ENCODE measurements around the gene SPINT3. TPM values are rescaled to one million over a fixed set of nuclear protein-coding genes. Genes with fewer than 3 reads are reported as not detected.
A peak's percentile ranks its signal among the peaks of the same experiment; 100 is the strongest.
"Not testable (repeated sequence)": the region's sequence is repeated elsewhere in the genome, so short reads cannot be mapped to it uniquely, and the experiment has no call there.

Gene SPINT3
- polyA plus RNA-seq, 4 donors = not detected

DNA sequence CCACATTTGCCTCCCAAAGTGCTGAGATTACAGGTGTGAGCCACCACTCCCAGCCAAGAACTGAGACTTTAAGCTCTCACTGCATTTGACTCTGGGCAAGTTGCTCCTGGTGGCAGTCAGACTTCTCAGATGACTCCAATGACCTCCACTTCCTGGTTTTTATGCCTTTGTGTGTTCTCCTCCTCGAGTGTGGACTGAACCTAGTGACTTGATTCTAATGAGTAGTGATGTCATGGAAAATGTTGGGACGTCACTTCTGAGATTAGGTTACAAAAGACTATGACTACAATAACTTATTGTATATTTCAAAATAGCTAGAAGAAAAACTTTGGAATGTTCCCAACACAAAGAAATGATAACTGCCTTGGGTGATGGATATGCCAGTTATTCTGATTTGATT is 12.0 kb downstream of the SPINT3 start:
- no peak for DNase-seq (ENCODE audit: low read depth in 4 of 4, low spot score in 2 of 4)

DNA sequence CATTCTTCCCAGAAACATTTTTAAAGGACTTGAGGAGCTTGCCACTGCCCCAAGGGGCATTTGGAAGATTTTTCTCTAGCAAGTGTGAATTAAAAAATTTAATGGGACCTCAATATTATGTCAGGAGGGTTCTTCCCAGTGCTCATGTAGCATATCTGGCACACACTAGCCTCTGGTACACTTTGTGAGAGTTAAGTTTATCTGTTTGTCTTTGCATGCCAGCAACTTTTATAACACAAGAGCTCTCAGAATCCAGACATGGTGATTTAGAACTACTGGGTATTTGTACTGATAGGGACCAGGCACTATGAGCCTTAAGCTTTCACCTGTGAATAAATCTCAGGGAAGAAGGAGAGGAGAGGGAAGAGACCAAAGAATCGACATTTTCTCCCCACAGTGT is 12.9 kb downstream of the SPINT3 start:
- DNase-seq (ENCODE audit: low read depth in 4 of 4, low spot score in 2 of 4) = no peak

DNA sequence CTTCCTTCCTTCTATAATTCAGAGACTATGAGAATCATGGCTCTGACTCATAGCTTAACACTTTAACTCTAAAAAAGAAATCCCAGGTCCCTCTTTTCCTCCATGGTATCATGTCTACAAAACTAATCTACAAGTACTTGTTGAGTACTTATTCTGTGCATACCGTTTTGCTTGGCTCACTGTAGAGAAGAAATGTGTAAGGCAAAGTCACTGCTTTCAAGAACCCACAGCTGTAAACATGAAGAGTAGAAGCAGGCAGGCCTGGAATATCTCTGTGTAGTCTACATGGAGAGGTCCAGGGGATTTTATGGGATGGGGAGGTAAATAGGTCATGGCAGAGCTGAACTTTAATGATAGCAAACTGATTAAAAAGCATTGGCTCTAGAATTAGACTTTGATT is 13.8 kb downstream of the SPINT3 start:
- DNase-seq (ENCODE audit: low read depth in 4 of 4, low spot score in 2 of 4) = no peak

DNA sequence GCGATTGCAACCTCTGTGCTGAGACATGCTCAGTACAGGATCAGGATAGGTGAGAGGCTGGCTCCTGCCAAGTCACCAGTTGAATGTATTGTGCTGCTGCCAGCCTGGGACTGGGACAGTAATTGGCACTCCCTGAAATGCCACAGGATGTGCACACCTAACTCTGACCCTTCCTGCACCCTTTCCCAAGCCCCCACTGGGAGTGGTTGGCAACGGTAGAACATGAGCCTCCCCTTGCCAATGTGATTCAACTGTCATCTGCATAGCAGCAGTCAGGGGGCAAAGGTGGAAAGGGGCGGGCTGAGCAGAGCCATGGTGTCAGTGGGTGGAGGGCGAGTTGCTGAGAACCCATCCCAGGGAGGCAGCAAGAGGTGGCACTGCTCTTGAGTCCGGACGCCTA is 15.4 kb downstream of the SPINT3 start:
- no peak for DNase-seq (ENCODE audit: low read depth in 4 of 4, low spot score in 2 of 4)

DNA sequence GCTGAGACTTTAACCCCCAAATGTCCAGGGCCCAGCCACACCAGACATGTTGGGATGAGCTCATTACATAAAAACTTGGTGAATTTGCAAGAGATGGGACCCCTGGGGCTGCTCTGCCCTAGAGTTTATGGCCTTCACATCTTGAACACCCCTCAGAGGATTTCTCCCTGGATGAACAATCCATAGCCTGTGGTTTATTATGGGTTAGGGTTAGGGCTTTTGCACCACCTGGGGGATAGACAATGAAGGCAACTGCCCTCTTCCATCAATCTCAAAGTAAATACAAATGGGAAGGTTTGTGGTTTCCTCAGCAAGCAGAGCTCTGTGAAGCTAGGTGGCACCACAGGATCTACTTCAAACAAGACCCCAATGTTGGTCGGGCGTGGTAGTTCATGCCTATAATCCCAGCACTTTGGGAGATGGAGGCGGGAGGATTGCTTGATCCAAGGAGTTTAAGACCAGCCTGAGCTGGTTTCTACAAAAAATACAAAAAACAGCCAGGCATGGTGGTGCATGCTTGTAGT is 17.4 kb downstream of the SPINT3 start:
- no peak for DNase-seq (ENCODE audit: low read depth in 4 of 4, low spot score in 2 of 4)

DNA sequence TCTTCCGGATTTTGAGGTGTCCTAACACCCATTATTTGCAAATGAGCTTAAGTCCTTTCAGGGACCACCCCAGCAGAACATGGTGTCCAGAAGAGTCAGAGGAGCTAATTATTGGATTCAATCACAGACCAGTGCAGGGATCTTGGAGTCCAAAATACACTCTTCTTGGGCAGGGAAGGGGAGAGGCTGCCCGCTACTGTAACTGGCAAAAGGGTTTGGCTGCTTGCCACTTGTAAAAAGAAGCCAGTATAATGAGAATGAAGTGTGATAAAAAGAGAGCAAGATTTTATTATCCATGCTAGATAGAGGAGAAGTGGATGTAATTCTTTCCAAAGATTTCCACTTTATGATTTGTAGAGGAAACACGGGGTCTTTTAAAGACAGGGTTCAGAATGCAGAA is 19.3 kb downstream of the SPINT3 start:
- no peak for DNase-seq (ENCODE audit: low read depth in 4 of 4, low spot score in 2 of 4)

DNA sequence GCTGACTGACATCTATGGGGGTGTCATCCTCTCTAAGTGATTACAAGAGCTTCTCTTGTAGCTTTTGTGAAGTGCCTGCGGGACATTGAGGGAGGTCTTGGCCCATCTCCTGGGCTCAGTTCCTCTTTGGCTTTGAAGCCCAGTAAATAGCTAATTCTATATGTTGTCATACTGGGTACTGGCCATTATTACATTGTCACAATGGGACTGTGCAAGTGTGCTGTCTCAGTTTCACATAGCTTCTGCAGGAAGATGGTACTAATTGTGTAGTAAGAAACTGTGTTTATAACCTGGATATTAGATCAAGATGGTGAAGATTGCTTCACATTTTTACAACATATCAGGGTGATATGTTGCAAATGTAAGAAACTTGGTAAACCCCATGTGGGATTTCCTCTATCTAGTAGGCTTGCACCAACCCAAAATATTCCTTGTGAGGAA is 19.9 kb downstream of the SPINT3 start:
- DNase-seq (ENCODE audit: low read depth in 4 of 4, low spot score in 2 of 4) = no peak

DNA sequence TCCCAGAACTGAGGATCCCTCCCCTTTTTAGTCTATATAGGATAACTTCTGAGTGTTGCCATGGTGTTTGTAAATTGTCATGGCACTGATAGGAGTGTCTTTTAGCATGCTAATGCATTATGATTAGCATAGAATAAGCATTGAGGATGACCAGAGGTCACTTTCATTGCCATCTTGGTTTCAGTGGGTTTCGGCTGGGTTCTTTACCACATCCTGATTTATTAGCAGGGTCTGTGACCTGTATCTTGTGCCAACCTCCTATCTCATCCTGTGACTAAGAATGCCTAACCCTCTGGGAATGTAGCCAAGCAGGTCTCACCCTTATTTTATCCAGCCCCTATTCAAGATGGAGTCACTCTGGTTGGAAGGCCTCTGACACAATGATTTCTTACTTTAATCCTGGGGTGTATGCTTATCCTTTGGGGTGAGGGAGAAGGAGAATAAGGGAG is 26.3 kb downstream of the SPINT3 start:
- DNase-seq (ENCODE audit: low read depth in 4 of 4, low spot score in 2 of 4) = no peak

DNA sequence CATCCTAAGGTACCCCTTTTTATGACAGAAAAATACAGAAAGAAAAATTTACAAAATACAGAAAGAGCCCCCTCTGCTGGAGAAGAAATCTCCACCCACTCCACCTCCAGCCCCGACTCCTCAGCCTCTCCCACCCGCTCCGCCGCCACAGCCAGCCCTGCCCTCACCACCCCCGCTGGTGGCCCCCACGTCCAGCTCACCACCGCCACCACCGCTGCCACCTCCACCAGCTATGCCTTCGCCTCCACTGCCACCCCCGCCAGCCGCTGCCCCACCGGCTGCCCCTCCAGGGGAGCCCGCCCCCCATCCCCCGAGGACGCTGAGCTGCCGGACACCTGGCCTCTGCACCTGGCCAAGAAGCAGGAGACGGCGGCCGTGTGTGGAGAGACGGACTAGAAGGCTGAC is 28.2 kb downstream of the SPINT3 start:
- no peak for DNase-seq (ENCODE audit: low read depth in 4 of 4, low spot score in 2 of 4)

DNA sequence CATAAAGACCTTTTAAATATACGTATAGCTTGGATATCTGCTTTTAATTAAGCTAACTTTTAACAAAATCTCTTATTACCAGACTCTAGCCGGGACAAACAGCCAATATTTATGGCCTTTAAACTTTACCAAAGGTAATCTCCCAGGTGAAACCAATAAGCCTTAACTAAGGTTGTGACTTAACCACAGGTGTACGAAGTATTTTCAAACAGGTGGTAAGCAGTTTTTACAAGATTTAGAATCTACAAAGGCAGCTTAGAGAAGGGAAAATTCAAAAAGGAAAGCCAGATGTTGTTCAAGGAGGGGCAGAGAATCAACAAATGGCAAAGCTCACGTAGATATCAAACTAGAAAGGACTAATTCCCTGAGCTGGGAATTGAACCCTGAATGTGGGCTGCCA is 30.0 kb downstream of the SPINT3 start:
- DNase-seq (ENCODE audit: low read depth in 4 of 4, low spot score in 2 of 4) = no peak

DNA sequence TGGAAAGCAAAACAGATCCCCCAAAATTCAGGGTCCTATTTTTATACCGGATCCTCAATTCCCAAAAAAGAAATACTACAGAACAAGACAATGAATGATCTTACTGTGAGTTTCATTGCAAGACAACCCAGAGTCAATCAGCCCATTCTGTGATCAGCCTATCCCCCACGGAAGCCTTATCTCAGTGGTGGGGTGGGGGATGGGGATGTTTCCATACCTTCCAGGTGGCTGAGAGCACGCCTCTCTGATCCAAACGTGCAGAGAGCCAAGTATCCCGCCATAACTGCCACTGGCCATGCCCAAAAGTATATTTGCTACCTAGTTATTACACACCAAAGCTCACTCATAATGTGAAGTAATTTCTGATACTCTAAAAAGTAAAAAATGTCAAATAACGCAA is 30.7 kb downstream of the SPINT3 start:
- DNase-seq (ENCODE audit: low read depth in 4 of 4, low spot score in 2 of 4) = no peak

DNA sequence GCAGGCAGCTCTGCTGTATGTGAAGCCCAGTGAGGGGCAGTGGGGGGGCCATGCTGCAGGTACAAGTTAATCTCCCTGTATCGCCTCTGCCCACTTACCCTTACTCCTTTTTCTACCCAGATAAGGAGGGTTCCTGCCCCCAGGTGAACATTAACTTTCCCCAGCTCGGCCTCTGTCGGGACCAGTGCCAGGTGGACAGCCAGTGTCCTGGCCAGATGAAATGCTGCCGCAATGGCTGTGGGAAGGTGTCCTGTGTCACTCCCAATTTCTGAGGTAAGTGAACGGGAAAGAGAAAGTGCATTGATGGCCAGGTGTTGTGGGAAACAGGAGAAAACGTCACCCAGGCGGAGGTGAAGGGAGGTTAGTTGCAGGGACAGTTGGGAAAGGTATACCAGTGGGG is 35.6 kb downstream of the SPINT3 start:
- DNase-seq (ENCODE audit: low read depth in 4 of 4, low spot score in 2 of 4) = no peak

DNA sequence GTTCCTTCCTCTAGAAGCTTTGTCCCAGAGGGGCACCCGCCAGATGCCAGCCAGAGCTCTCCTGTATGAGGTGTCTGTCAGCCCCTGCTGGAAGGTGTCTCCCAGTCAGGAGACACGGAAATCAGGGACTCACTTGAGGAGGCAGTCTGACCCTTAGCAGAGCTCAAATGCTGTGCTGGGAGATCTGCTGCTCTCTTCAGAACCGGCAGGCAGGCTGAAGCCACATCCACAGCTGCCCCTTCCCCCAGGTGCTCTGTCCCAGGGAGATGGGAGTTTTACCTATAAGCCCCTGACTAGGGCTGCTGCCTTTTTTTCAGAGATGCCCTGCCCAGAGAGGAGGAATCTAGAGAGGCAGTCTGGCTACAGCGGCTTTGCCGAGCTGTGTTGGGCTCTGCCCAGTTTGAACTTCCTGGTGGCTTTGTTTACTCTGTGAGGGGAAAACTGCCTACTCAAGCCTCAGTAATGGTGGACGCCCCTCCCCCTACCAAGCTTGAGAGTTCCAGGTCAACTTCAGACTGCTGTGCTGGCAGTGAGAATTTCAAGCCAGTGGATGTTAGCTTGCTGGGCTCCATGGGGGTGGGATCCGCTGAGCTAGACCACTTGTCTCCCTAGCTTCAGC is 37.8 kb downstream of the SPINT3 start:
- not testable (repeated sequence) for DNase-seq (ENCODE audit: low read depth in 4 of 4, low spot score in 2 of 4)

DNA sequence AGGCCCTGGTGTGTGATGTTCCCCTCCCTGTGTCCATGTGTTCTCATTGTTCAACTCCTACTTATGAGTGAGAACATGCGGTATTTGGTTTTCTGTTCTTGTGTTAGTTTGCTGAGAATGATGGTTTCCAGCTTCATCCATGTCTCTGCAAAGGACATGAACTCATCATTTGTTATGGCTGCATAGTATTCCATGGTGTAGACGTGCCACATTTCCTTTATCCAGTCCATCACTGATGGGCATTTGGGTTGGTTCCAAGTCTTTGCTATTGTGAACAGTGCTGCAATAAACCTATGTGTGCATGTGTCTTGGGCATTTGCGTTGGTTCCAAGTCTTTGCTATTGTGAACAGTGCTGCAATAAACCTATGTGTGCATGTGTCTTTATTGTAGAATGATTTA is 43.1 kb downstream of the SPINT3 start:
- not testable (repeated sequence) for DNase-seq (ENCODE audit: low read depth in 4 of 4, low spot score in 2 of 4)

DNA sequence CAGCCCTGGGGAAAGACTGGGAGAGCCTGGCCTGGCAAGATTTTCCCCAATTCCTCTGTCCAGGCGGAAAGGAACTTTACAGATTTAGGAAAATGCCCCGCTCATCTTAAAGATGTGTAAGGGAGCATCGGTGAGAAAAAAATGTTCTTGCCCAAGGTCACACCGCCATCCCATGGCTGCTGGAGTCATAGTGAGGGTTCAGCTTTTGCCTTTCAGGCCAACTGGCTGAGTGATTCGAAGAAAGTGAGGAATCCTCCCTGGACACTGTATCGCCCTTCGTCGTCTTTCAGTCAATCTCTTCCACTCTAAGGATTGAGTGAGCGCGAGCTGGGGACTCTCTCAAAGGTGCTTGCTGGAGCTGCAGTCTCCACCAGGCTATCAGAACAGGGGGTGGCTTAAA is 44.5 kb downstream of the SPINT3 start:
- DNase-seq (ENCODE audit: low read depth in 4 of 4, low spot score in 2 of 4) = peak in 1 of 4 donors; percentile 30

DNA sequence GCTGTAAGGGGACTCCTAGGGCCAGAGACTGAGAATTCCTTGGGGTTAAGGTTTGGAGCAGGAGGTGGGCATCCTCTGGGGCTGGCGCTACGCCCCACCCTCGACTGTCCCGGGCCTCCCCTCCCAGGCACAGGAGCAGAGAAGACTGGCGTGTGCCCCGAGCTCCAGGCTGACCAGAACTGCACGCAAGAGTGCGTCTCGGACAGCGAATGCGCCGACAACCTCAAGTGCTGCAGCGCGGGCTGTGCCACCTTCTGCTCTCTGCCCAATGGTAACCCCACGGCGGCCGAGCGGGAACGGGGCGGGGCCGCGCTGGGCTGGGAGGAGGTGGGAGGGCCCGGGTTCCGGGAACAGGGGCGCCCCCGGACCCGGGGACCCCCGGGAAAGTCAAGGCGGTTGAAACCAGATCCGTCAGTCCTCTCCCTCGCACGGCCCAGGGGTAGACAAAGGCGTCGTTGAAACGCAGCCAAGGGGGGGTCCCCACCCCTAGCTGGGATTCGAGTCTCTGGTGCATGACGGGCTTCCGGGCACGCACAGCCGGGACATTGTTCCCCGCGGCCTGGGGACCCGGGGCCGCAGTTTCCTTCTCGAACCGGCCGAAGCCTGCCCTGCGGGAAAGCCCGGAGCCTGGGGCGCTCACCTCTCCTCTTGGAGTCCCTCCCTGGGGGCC is 45.0 kb downstream of the SPINT3 start:
- peak; percentile 52 to 76 (median 68) for DNase-seq (ENCODE audit: low read depth in 4 of 4, low spot score in 2 of 4)

DNA sequence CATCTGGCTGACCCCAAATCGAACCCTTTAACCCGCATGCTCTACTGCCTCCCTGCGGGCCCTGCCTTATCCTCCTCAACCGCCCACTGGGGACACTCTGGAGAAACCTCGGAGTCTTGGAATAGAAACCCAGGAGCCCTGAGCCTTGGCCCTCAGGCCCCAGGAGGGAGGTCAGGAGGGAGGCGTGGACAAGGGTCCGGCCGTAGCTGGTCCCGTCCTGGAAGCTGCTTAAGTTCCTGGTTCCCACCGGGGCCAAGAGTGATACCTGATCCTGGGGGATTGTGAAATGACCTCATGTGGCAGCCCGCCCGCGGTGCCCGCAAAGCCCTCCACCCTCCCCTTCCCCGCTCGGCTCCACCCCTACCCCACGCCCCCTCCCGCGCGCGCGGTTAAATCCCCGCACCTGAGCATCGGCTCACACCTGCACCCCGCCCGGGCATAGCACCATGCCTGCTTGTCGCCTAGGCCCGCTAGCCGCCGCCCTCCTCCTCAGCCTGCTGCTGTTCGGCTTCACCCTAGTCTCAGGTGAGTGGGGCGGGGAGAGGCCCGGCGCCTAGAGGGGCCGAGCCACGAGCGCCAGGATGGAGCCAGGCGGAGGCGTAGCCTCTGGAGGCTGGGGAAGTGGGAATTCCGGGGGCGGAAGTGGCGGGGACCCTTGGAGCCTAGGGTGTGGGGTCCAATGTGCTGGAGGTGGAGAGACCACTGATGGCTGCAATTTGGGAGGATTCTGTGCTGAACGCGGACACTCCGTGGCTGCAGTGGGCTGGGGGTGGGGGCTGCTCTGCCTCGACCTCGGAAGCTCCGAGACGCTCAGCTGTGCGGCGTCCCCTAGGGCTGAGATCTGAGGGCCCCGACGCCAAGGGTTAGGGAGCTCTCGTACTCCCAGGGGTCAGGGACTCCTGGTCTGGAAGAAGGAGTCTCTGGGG is 45.8 kb downstream of the SPINT3 start, which contains the start of gene WFDC2:
WFDC2 (plus strand) TSS at position 418 of the 926 bp plus-strand sequence; CDS start at position 447, 29 bp downstream.
- DNase-seq (ENCODE audit: low read depth in 4 of 4, low spot score in 2 of 4) = peak in 3 of 4 donors; percentile 39 to 45 (median 41)

DNA sequence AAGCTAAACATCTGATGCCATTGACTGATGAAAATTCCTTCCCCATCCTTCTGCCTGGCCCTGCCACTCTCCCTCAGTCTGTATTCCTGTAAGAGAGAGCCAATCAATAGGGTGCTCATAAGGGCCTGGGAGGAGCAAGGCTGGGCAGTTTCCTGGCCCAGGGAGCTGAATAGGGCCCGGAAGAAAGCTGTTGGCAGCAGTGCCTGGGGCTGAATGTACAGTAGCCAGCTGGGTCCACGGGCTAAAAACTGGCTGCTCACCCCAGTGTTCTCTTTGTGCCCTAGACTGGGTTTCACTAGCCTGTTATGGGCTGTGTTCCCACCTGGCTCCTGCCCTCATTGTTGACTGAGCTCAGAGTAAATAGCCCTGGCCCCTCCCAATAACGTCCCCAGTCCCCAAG is 47.6 kb downstream of the SPINT3 start:
- no peak for DNase-seq (ENCODE audit: low read depth in 4 of 4, low spot score in 2 of 4)

DNA sequence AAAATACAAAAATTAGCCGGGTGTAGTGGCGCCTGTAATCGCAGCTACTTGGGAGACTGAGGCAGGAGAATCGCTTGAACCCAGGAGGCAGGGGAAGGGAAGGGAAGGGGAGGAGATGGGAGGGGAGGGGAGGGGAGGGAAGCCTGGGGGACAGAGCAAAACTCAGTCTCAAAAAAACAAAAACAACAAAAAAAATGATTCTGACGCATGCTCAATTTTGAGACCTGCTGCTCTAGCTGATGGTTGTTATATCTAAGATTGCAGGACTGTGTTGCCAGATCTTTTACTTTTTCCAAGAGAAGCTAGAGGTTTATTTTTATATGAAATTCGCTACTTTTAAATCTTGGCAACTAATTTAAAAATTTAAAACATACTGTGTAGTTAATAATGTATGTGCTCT is 48.2 kb downstream of the SPINT3 start:
- DNase-seq (ENCODE audit: low read depth in 4 of 4, low spot score in 2 of 4) = no peak

DNA sequence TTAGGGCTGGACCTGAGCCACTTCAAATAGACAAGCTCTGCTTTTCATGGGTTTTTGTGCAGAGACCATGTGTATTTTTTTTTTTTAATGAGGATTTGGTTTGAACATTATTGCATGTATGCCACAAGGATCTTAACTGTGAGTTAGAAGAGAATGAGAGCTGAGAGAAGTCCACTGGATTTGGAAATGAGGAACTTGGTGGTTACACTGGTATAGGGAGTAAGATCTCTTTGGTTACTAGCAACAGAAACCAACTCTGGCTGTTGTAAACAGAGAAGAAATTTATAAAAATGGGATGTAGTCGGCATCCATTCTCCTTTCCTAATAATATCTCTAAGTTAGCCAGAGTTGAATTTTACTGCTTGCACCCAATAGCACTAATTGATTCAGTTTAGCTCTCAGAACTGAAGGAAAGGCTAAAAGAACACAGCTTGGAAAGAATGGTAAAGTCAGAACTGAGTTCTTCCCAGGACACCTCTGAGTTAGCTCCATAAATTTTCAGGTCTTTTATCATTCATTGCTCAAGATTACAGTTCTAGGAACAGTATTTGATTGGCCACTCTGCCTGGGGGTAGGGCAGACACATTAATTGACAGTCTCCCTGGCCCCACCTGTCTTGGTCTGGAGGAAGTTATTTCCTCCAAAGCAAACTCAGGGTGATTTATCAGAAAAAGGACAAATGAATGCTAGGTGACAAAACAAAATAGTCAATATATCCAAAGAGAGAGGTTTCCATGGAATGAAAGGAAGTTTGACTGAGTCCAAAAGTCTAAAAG is 49.7 kb downstream of the SPINT3 start:
- DNase-seq (ENCODE audit: low read depth in 4 of 4, low spot score in 2 of 4) = no peak

All from left renal cortex interstitium (tissue), 4 donors.